ENCODE results near the gene TMX2. TPM values are rescaled to one million over a fixed set of nuclear protein-coding genes. Genes with fewer than 3 reads are reported as not detected.

TMX2 gene
- total RNA-seq, 1 experiment from 2014 or later: 138 TPM

DNA sequence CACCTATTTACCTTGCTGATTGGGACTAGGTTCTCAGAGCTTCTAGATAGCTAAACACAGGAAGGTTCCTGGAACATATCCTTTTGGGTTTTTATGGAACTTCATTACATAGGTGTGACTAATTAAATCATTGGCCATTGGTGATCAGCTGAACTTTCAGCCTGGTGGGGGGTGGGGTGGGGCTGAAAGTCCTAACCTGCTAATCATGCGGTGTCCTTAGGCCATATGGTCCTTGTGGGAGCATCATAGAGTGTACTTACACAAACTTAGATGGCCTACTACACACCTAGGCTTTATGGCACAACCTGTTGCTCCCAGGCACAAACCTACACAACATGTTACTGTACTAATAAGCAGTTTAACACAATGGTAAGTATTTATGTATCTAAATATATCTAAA, 20.3 kb downstream of the TMX2 start:
- intact Hi-C loops (cut with micrococcal nuclease; ENCODE audit: unreplicated experiment): loop anchor here (1.0 kb wide), 3 partner anchors 20 to 67 kb away; partner anchors contain the start of genes MED19 and TMX2
- H3K27ac ChIP-seq: peak overlapping the region; percentile 90
- H3K36me3 ChIP-seq (ENCODE audit: low read depth): peaks cover 13% of the 10 kb centered on the region; the same call in 1 of the 2 replicates
- H3K9me2 ChIP-seq (ENCODE audit: insufficient read depth): no peaks in the 10 kb centered on the region
- peaks cover 36% of the 10 kb centered on the region for H3F3A ChIP-seq (ENCODE audit: insufficient read depth, low read depth)
- ChIA-PET POLR2A (ENCODE audit: unreplicated experiment) (interaction anchor here (0.6 to 1.1 kb wide), 3 partner anchors 11 to 29 kb away, joined by 5 to 7 read pairs (median 6); no protein-coding TSS in a partner anchor), CTCF (interaction anchor here (0.7 kb wide), 1 partner anchor 248 kb away, joined by 11 read pairs; no protein-coding TSS in a partner anchor)
- no peak overlapping the region for H2AFZ ChIP-seq
- TF ChIP-seq CTCF (conservative IDR thresholded peaks at IDR 0.05) (no peak), EZH2 (IDR thresholded peaks at IDR 0.05; ENCODE audit: low read depth) (no peak)
- BruUV-seq (replicated peaks): no TSS peak
- peaks cover 85% of the 10 kb centered on the region for H3K79me2 ChIP-seq (ENCODE audit: low read depth)
- no peaks in the 10 kb centered on the region for H3K27me3 ChIP-seq (ENCODE audit: insufficient read depth, low read depth)
- peak overlapping the region; percentile 15; the same call in 1 of the 2 replicates for H3K4me3 ChIP-seq
- H3K4me2 ChIP-seq: peak overlapping the region; percentile 73
- DNase-seq: peak; percentile 12 to 59
- no peaks in the 10 kb centered on the region for H4K20me1 ChIP-seq (ENCODE audit: insufficient read depth)
- H3K9me3 ChIP-seq (ENCODE audit: insufficient read depth, low read depth): no peaks in the 10 kb centered on the region
- peaks cover 31% of the 10 kb centered on the region for H3K4me1 ChIP-seq (replicated peaks; ENCODE audit: insufficient read depth)

- TF ChIP-seq CTCF (conservative IDR thresholded peaks at IDR 0.05): no peak
- Histone ChIP-seq H3K27ac (peak overlapping the region; percentile 55), H3K27me3 (ENCODE audit: insufficient read depth, low read depth) (no peaks in the 10 kb centered on the region), H3K4me3 (no peak overlapping the region), H2AFZ (no peak overlapping the region), H3K4me2 (no peak overlapping the region; the same call in 1 of the 2 replicates), H3K36me3 (ENCODE audit: low read depth) (peaks cover 21% of the 10 kb centered on the region), H3K9me3 (ENCODE audit: insufficient read depth, low read depth) (no peaks in the 10 kb centered on the region), H3K4me1 (replicated peaks; ENCODE audit: insufficient read depth) (peaks cover 35% of the 10 kb centered on the region), H3K9me2 (ENCODE audit: insufficient read depth) (no peaks in the 10 kb centered on the region), H3K79me2 (ENCODE audit: low read depth) (peaks cover 65% of the 10 kb centered on the region), H3F3A (ENCODE audit: insufficient read depth, low read depth) (peaks cover 56% of the 10 kb centered on the region), H4K20me1 (ENCODE audit: insufficient read depth) (no peaks in the 10 kb centered on the region)
- peak; percentile 51 to 68 for DNase-seq
- POLR2A ChIA-PET (ENCODE audit: unreplicated experiment): interaction anchor here (0.6 to 0.9 kb wide), 7 partner anchors 25 to 1407 kb away, joined by 3 to 11 read pairs (median 5); partner anchors contain the start of genes CTNND1 and FAM111A
- intact Hi-C loops (cut with micrococcal nuclease; ENCODE audit: unreplicated experiment): no loop called here
- no TSS peak for BruUV-seq (replicated peaks)
- CTCF ChIA-PET: interaction anchor here (0.6 to 0.8 kb wide), 2 partner anchors 48 to 63 kb away, joined by 3 to 6 read pairs; no protein-coding TSS in a partner anchor
Measured at GRCh38 chr11:57735619-57736298, 23.4 kb downstream of the TMX2 start.

DNA sequence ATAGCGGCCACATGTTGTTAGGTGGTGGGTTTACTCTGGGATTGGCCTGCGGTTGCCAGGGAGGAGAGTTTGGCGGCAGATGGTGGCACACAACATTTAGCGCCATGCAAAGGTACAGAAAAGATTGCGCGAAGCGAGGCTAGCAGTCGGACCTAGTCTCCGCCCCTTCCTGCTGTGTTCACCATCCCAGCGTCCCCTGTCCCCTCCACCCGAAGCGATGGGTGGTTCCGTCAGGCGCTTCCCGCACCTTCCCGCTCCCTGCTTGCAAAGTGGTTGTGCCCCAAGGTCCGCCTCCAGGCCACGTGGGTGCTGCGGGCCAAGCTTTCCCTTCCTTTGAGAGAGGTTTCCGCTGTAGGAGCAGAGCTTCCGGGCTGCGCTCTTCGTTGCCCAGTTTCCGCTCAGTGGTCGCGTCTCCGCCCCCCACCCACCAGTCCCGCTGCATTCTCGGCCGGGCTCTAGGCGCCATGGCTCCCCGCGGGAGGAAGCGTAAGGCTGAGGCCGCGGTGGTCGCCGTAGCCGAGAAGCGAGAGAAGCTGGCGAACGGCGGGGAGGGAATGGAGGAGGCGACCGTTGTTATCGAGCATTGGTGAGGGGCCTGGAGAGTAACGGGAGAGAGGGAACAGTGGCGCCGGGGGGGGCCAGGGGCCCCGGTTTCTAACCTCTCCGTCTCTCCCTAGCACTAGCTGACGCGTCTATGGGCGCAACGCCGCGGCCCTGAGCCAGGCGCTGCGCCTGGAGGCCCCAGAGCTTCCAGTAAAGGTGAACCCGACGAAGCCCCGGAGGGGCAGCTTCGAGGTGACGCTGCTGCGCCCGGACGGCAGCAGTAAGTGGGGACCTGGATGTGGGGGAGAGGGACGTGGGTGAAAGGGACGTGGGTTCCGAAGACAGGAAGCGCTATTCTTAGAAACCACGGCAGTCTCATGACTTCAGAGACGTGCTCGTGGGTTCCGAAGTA, 29.0 kb downstream of the TMX2 start, which contains the start of gene SELENOH:
Gene SELENOH, plus strand, starts transcription at position 360 of the 955 bp plus-strand sequence. Its CDS starts 105 bp downstream, at position 465.
- peaks cover 34% of the 10 kb centered on the region for H3F3A ChIP-seq (ENCODE audit: insufficient read depth, low read depth)
- no peaks in the 10 kb centered on the region for H4K20me1 ChIP-seq (ENCODE audit: insufficient read depth)
- peaks cover 33% of the 10 kb centered on the region for H3K36me3 ChIP-seq (ENCODE audit: low read depth)
- intact Hi-C loops (cut with micrococcal nuclease; ENCODE audit: unreplicated experiment): loop anchor here (1.0 to 2.0 kb wide), 6 partner anchors 21 to 173 kb away; partner anchors contain the start of genes MED19 and TMX2
- DNase-seq: peak; percentile 92 to 99
- peak within 1 kb of the TSS; percentile 76 for H2AFZ ChIP-seq
- TF ChIP-seq CTCF (conservative IDR thresholded peaks at IDR 0.05) (no peak), EZH2 (IDR thresholded peaks at IDR 0.05; ENCODE audit: low read depth) (no peak)
- no TSS peak for BruUV-seq (replicated peaks)
- peak within 1 kb of the TSS; percentile 64 for H3K27ac ChIP-seq
- CTCF ChIA-PET: interaction anchor here (0.8 to 1.5 kb wide), 3 partner anchors 10 to 283 kb away, joined by 3 to 10 read pairs (median 4); partner anchors contain the start of gene BTBD18
- H3K9me3 ChIP-seq (ENCODE audit: insufficient read depth, low read depth): no peaks in the 10 kb centered on the region
- peaks cover 14% of the 10 kb centered on the region for H3K4me1 ChIP-seq (replicated peaks; ENCODE audit: insufficient read depth)
- H3K4me3 ChIP-seq: peak within 1 kb of the TSS; percentile 67
- peak within 1 kb of the TSS; percentile 86 for H3K4me2 ChIP-seq
- H3K9me2 ChIP-seq (ENCODE audit: insufficient read depth): no peaks in the 10 kb centered on the region
- H3K27me3 ChIP-seq (ENCODE audit: insufficient read depth, low read depth): no peaks in the 10 kb centered on the region
- POLR2A ChIA-PET (ENCODE audit: unreplicated experiment): interaction anchor here (0.5 to 1.5 kb wide), 14 partner anchors 8 to 919 kb away, joined by 3 to 21 read pairs (median 4); partner anchors contain the start of genes CTNND1, MED19, P2RX3 and TMX2
- H3K79me2 ChIP-seq (ENCODE audit: low read depth): peaks cover 45% of the 10 kb centered on the region

Measured in PC-9 (cell line).